ENCODE measurements around the gene OR4A16. TPM values are rescaled to one million over a fixed set of nuclear protein-coding genes. Genes with fewer than 3 reads are reported as not detected.

The OR4A16 gene, protein sequence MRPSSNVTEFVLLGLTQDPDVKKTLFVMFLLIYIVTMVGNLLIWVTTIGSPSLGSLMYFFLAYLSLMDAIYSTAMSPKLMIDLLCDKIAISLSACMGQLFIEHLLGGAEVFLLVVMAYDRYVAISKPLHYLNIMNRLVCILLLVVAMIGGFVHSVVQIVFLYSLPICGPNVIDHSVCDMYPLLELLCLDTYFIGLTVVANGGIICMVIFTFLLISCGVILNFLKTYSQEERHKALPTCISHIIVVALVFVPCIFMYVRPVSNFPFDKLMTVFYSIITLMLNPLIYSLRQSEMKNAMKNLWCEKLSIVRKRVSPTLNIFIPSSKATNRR
- total RNA-seq (2021; ENCODE audit: unreplicated experiment) (not detected), Bru-seq, nascent RNA (not detected), BruChase-seq, experiment 1, labeled RNA remaining after a 6-hour chase (not detected), BruChase-seq, experiment 2, labeled RNA remaining after a 2-hour chase (not detected)
- polyA plus RNA-seq (2012), result not detected in 2 replicates
- long read RNA-seq, result 0 reads

DNA sequence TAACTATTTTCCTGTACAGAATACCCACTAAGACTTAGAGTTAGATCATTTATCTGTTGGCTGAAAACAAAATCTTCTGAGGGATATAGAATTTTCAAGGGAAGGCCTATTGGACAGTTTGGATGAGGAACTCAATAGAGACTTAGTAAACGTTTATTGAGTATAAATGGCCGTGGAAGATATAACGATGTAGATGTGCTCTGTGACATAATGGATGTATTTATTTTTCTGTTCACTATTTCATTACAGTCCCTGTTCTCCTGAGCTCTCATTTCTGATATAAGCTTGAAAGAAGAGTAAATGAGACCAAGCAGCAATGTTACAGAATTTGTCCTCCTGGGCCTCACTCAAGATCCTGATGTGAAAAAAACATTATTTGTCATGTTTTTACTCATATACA, at the start of gene OR4A16:
Gene OR4A16, plus strand, starts transcription at position 301 of the 400 bp plus-strand sequence. Its CDS starts 0 bp downstream, at position 301.
- no peaks in the 10 kb centered on the region for H3K4me1 ChIP-seq (ENCODE audit: control insufficient read depth in 1 of 2, insufficient read depth in 2 of 2, low read length in 2 of 2)
- H3K9me2 ChIP-seq (ENCODE audit: insufficient read depth), result no peaks in the 10 kb centered on the region
- DNase-seq (ENCODE audit: low read depth, low spot score), result no peak
- H3K4me2 ChIP-seq (ENCODE audit: low read length), result no peak within 1 kb of the TSS
- H3K9ac ChIP-seq (ENCODE audit: low read length), result no peak within 1 kb of the TSS
- peaks cover 8 to 18% of the 10 kb centered on the region in 2 experiments; a peak in 2 of 4 replicates for H3K9me3 ChIP-seq (ENCODE audit: control insufficient read depth in 1 of 2, insufficient read depth in 1 of 2, low read depth in 1 of 2, low read length in 2 of 2)
- H2AFZ ChIP-seq (ENCODE audit: low read depth, low read length, poor library complexity, severe bottlenecking), result no peak within 1 kb of the TSS
- H3K27me3 ChIP-seq (ENCODE audit: insufficient read depth, low read length), result no peaks in the 10 kb centered on the region
- ATAC-seq, result no peak
- no peak within 1 kb of the TSS for H3K27ac ChIP-seq (ENCODE audit: low read depth, low read length)
- no peaks in the 10 kb centered on the region for H4K20me1 ChIP-seq (ENCODE audit: insufficient read depth)
- H3K4me3 ChIP-seq (replicated peaks in 1 of 2; ENCODE audit: low read depth in 1 of 2, low read length in 2 of 2), result no peak within 1 kb of the TSS
- no peaks in the 10 kb centered on the region for H3K79me2 ChIP-seq (ENCODE audit: insufficient read depth, low read length)
- CTCF ChIA-PET, result no interaction called here
- RAD21 ChIA-PET (ENCODE audit: low non-redundant PET in 1 of 2, low total read pairs in 2 of 2, uncharacterized antibody in 2 of 2, unreplicated experiment in 2 of 2), result no interaction called here
- no peak for TF ChIP-seq EGR1 (IDR thresholded peaks at IDR 0.05; ENCODE audit: low read depth)
- TF ChIP-seq CBX3 (IDR thresholded peaks at IDR 0.05; ENCODE audit: low read depth), result no peak
- no peak for TF ChIP-seq SRF (IDR thresholded peaks at IDR 0.05; ENCODE audit: low read depth)
- TF ChIP-seq POLR2AphosphoS5 (IDR thresholded peaks at IDR 0.05; ENCODE audit: low read depth, low read length), result no peak
- TF ChIP-seq FOSL1 (IDR thresholded peaks at IDR 0.05; ENCODE audit: low read depth), result no peak
- TF ChIP-seq ZFX (IDR thresholded peaks at IDR 0.05), result no peak
- TF ChIP-seq, protein P1, sequence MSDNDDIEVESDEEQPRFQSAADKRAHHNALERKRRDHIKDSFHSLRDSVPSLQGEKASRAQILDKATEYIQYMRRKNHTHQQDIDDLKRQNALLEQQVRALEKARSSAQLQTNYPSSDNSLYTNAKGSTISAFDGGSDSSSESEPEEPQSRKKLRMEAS (IDR thresholded peaks at IDR 0.05), result no peak
- no peak for TF ChIP-seq POLR2A (IDR thresholded peaks at IDR 0.05; ENCODE audit: borderline replicate concordance, extremely low read depth, insufficient read depth, insufficient read length)
- no peak for TF ChIP-seq SP1 (IDR thresholded peaks at IDR 0.05; ENCODE audit: low read depth)
- TF ChIP-seq ZNF274 (IDR thresholded peaks at IDR 0.05; ENCODE audit: low read depth, low read length), result no peak
- no peak for TF ChIP-seq RAD21 (IDR thresholded peaks at IDR 0.05; ENCODE audit: low read depth)
- TF ChIP-seq SIN3A (IDR thresholded peaks at IDR 0.05; ENCODE audit: low read depth), result no peak
- no peak for TF ChIP-seq EZH2 (IDR thresholded peaks at IDR 0.05)
- TF ChIP-seq, protein P2, sequence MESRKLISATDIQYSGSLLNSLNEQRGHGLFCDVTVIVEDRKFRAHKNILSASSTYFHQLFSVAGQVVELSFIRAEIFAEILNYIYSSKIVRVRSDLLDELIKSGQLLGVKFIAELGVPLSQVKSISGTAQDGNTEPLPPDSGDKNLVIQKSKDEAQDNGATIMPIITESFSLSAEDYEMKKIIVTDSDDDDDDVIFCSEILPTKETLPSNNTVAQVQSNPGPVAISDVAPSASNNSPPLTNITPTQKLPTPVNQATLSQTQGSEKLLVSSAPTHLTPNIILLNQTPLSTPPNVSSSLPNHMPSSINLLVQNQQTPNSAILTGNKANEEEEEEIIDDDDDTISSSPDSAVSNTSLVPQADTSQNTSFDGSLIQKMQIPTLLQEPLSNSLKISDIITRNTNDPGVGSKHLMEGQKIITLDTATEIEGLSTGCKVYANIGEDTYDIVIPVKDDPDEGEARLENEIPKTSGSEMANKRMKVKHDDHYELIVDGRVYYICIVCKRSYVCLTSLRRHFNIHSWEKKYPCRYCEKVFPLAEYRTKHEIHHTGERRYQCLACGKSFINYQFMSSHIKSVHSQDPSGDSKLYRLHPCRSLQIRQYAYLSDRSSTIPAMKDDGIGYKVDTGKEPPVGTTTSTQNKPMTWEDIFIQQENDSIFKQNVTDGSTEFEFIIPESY (IDR thresholded peaks at IDR 0.05; ENCODE audit: extremely low read depth, insufficient replicate concordance, low read length), result no peak
- TF ChIP-seq, protein P3, sequence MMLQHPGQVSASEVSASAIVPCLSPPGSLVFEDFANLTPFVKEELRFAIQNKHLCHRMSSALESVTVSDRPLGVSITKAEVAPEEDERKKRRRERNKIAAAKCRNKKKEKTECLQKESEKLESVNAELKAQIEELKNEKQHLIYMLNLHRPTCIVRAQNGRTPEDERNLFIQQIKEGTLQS (IDR thresholded peaks at IDR 0.05), result no peak
- TF ChIP-seq JUND (IDR thresholded peaks at IDR 0.05), result no peak
- TF ChIP-seq, protein P4, sequence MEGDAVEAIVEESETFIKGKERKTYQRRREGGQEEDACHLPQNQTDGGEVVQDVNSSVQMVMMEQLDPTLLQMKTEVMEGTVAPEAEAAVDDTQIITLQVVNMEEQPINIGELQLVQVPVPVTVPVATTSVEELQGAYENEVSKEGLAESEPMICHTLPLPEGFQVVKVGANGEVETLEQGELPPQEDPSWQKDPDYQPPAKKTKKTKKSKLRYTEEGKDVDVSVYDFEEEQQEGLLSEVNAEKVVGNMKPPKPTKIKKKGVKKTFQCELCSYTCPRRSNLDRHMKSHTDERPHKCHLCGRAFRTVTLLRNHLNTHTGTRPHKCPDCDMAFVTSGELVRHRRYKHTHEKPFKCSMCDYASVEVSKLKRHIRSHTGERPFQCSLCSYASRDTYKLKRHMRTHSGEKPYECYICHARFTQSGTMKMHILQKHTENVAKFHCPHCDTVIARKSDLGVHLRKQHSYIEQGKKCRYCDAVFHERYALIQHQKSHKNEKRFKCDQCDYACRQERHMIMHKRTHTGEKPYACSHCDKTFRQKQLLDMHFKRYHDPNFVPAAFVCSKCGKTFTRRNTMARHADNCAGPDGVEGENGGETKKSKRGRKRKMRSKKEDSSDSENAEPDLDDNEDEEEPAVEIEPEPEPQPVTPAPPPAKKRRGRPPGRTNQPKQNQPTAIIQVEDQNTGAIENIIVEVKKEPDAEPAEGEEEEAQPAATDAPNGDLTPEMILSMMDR (IDR thresholded peaks at IDR 0.05 in 2 of 3, conservative IDR thresholded peaks at IDR 0.05 in 1 of 3; ENCODE audit: borderline replicate concordance in 1 of 3, insufficient read depth in 1 of 3, low read depth in 2 of 3, low read length in 2 of 3), result no peak
- TF ChIP-seq CEBPB (IDR thresholded peaks at IDR 0.05; ENCODE audit: low read depth), result no peak
- TF ChIP-seq, protein P5, sequence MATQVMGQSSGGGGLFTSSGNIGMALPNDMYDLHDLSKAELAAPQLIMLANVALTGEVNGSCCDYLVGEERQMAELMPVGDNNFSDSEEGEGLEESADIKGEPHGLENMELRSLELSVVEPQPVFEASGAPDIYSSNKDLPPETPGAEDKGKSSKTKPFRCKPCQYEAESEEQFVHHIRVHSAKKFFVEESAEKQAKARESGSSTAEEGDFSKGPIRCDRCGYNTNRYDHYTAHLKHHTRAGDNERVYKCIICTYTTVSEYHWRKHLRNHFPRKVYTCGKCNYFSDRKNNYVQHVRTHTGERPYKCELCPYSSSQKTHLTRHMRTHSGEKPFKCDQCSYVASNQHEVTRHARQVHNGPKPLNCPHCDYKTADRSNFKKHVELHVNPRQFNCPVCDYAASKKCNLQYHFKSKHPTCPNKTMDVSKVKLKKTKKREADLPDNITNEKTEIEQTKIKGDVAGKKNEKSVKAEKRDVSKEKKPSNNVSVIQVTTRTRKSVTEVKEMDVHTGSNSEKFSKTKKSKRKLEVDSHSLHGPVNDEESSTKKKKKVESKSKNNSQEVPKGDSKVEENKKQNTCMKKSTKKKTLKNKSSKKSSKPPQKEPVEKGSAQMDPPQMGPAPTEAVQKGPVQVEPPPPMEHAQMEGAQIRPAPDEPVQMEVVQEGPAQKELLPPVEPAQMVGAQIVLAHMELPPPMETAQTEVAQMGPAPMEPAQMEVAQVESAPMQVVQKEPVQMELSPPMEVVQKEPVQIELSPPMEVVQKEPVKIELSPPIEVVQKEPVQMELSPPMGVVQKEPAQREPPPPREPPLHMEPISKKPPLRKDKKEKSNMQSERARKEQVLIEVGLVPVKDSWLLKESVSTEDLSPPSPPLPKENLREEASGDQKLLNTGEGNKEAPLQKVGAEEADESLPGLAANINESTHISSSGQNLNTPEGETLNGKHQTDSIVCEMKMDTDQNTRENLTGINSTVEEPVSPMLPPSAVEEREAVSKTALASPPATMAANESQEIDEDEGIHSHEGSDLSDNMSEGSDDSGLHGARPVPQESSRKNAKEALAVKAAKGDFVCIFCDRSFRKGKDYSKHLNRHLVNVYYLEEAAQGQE (IDR thresholded peaks at IDR 0.05; ENCODE audit: low read depth), result no peak
- TF ChIP-seq TCF7L2 (IDR thresholded peaks at IDR 0.05; ENCODE audit: borderline replicate concordance, extremely low read depth, insufficient read depth, insufficient read length), result no peak
- H3K36me3 ChIP-seq (ENCODE audit: control insufficient read depth in 1 of 2, insufficient read depth in 2 of 2, low read length in 2 of 2), result no peaks in the 10 kb centered on the region
- BruUV-seq (replicated peaks), result no TSS peak
- intact Hi-C loops (cut with micrococcal nuclease), result no loop called here
- POLR2A ChIA-PET, result no interaction called here

Data from HCT116 (cell line).